GM13976 (cell line): Measurements from ENCODE around the gene TMED8.

Experiments used
- DNase-seq: peaks from one replicate; pipeline ENCODE4 v3.0.0; 2012; ENCODE audit warnings: low spot score
- CTCF ChIP-seq: IDR thresholded peaks from 2 replicates; pipeline ENCODE4 v1.5.1; 2012; ENCODE audit warnings: borderline replicate concordance, mild to moderate bottlenecking; ENCODE audit not compliant: insufficient read depth; ENCODE audit errors: extremely low read depth, missing control alignments, control extremely low read depth
- in situ Hi-C: fragments of 300-500 bp; cut with MboI; formaldehyde crosslinking; loops from one replicate; pipeline ENCODE4 v1.12.0; 2022; ENCODE audit warnings: low sequenced_read_pairs, mixed read lengths, inconsistent platforms; ENCODE audit not compliant: unreplicated experiment

The TMED8 gene

GRCh38 chr14:77313371-77313770 lies 63.5 kb downstream of the TMED8 start:
- TF ChIP-seq CTCF = no peak
- DNase-seq = no peak
- in situ Hi-C loops = no loop called here

- TF ChIP-seq CTCF = no peak
- DNase-seq = no peak
- in situ Hi-C loops = no loop called here
These were observed 65.7 kb downstream of the TMED8 start for GRCh38 chr14:77311217-77311616.

GRCh38 chr14:77310026-77310425 lies 66.9 kb downstream of the TMED8 start:
- DNase-seq = no peak
- TF ChIP-seq CTCF = no peak
- in situ Hi-C loops = no loop called here

GRCh38 chr14:77309131-77309530 lies 67.8 kb downstream of the TMED8 start:
- in situ Hi-C loops = no loop called here
- no peak for TF ChIP-seq CTCF
- no peak for DNase-seq

- in situ Hi-C loops = no loop called here
- TF ChIP-seq CTCF = no peak
- DNase-seq = no peak
These were observed 69.9 kb downstream of the TMED8 start for GRCh38 chr14:77306851-77307496.

- no peak for TF ChIP-seq CTCF
- in situ Hi-C loops = no loop called here
- no peak for DNase-seq
These were observed 70.5 kb downstream of the TMED8 start for GRCh38 chr14:77306416-77306815.

GRCh38 chr14:77305696-77306095 lies 71.2 kb downstream of the TMED8 start:
- in situ Hi-C loops = no loop called here
- DNase-seq = no peak
- no peak for TF ChIP-seq CTCF
